ENCODE results near the gene PPP2R2C. TPM values are rescaled to one million over a fixed set of nuclear protein-coding genes. Genes with fewer than 3 reads are reported as not detected.

The PPP2R2C gene
- total RNA-seq, 1 experiment from 2014 or later, result 26.7 TPM

- Histone ChIP-seq H3K36me3 (ENCODE audit: control insufficient read depth, insufficient read depth, low read length) (no peaks in the 10 kb centered on the region), H3K4me1 (ENCODE audit: control insufficient read depth, insufficient read depth, low read length) (no peaks in the 10 kb centered on the region), H3K4me3 (ENCODE audit: low read depth in 2 of 2, low read length in 2 of 2) (no peak overlapping the region), H3K27me3 (ENCODE audit: control insufficient read depth, insufficient read depth, low read length) (no peaks in the 10 kb centered on the region), H3K27ac (ENCODE audit: low read length) (no peak overlapping the region), H3K9me3 (ENCODE audit: control insufficient read depth, insufficient read depth, low read depth, low read length) (no peaks in the 10 kb centered on the region)
- no TSS peak for BruUV-seq (replicated peaks)
- intact Hi-C loops (cut with micrococcal nuclease; ENCODE audit: unreplicated experiment) (no loop called here), in situ Hi-C loops (cut with HindIII; ENCODE audit: low pct_unique_long_range_greater_than_20kb, low sequenced_read_pairs) (no loop called here)
- CTCF ChIA-PET, result no interaction called here
- POLR2A ChIA-PET, result no interaction called here
- TF ChIP-seq SIN3A (IDR thresholded peaks at IDR 0.05; ENCODE audit: borderline replicate concordance, insufficient read depth, low read depth, low read length) (no peak), CTCF (IDR thresholded peaks at IDR 0.05) (no peak), POLR2AphosphoS5 (IDR thresholded peaks at IDR 0.05; ENCODE audit: low read depth, low read length) (no peak), TCF7L2 (IDR thresholded peaks at IDR 0.05; ENCODE audit: low read depth, low read length) (no peak)
- TF ChIP-seq, protein P1, sequence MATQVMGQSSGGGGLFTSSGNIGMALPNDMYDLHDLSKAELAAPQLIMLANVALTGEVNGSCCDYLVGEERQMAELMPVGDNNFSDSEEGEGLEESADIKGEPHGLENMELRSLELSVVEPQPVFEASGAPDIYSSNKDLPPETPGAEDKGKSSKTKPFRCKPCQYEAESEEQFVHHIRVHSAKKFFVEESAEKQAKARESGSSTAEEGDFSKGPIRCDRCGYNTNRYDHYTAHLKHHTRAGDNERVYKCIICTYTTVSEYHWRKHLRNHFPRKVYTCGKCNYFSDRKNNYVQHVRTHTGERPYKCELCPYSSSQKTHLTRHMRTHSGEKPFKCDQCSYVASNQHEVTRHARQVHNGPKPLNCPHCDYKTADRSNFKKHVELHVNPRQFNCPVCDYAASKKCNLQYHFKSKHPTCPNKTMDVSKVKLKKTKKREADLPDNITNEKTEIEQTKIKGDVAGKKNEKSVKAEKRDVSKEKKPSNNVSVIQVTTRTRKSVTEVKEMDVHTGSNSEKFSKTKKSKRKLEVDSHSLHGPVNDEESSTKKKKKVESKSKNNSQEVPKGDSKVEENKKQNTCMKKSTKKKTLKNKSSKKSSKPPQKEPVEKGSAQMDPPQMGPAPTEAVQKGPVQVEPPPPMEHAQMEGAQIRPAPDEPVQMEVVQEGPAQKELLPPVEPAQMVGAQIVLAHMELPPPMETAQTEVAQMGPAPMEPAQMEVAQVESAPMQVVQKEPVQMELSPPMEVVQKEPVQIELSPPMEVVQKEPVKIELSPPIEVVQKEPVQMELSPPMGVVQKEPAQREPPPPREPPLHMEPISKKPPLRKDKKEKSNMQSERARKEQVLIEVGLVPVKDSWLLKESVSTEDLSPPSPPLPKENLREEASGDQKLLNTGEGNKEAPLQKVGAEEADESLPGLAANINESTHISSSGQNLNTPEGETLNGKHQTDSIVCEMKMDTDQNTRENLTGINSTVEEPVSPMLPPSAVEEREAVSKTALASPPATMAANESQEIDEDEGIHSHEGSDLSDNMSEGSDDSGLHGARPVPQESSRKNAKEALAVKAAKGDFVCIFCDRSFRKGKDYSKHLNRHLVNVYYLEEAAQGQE (IDR thresholded peaks at IDR 0.05; ENCODE audit: insufficient read depth in 1 of 2, low read depth in 2 of 2, low read length in 1 of 2), result no peak
- no peak for ATAC-seq
- DNase-seq (ENCODE audit: low read depth, low spot score), result no peak
Observed at GRCh38 chr4:6300359-6300758, 172.1 kb downstream of the PPP2R2C start.

DNA sequence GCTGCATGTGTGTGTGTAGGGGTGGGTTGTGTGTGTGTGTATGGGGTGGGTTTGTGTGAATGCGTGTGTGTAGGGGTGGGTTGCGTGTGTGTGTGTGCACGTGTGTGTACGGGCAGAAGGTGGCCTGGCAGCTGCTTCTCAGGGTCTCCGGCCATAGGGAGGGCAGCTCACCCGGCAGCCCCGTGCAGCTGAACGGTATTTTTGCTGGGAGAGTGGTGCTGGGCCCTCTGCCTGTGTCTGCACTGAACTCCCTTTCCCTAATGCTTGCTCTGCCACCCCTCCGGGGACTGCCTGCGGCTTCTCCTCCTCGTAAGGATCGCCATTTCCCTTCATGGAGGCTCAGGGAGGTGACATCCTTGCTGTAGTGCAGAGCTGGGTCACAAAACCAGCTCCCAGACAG, 172.5 kb downstream of the PPP2R2C start:
- TF ChIP-seq CTCF (IDR thresholded peaks at IDR 0.05) (no peak), POLR2AphosphoS5 (IDR thresholded peaks at IDR 0.05; ENCODE audit: low read depth, low read length) (no peak), SIN3A (IDR thresholded peaks at IDR 0.05; ENCODE audit: borderline replicate concordance, insufficient read depth, low read depth, low read length) (no peak), TCF7L2 (IDR thresholded peaks at IDR 0.05; ENCODE audit: low read depth, low read length) (no peak)
- TF ChIP-seq, protein P1 (IDR thresholded peaks at IDR 0.05; ENCODE audit: insufficient read depth in 1 of 2, low read depth in 2 of 2, low read length in 1 of 2), result no peak
- no peaks in the 10 kb centered on the region for H3K9me3 ChIP-seq (ENCODE audit: control insufficient read depth, insufficient read depth, low read depth, low read length)
- BruUV-seq (replicated peaks), result no TSS peak
- CTCF ChIA-PET, result no interaction called here
- no peak overlapping the region for H3K4me3 ChIP-seq (ENCODE audit: low read depth in 2 of 2, low read length in 2 of 2)
- intact Hi-C loops (cut with micrococcal nuclease; ENCODE audit: unreplicated experiment), result no loop called here
- no peak overlapping the region for H3K27ac ChIP-seq (ENCODE audit: low read length)
- ATAC-seq, result no peak
- H3K27me3 ChIP-seq (ENCODE audit: control insufficient read depth, insufficient read depth, low read length), result no peaks in the 10 kb centered on the region
- POLR2A ChIA-PET, result no interaction called here
- in situ Hi-C loops (cut with HindIII; ENCODE audit: low pct_unique_long_range_greater_than_20kb, low sequenced_read_pairs), result no loop called here
- no peak for DNase-seq (ENCODE audit: low read depth, low spot score)
- no peaks in the 10 kb centered on the region for H3K4me1 ChIP-seq (ENCODE audit: control insufficient read depth, insufficient read depth, low read length)
- H3K36me3 ChIP-seq (ENCODE audit: control insufficient read depth, insufficient read depth, low read length), result no peaks in the 10 kb centered on the region
